B cell (primary cell): ENCODE data around the gene CCDC136. TPM values are rescaled to one million over a fixed set of nuclear protein-coding genes. Genes with fewer than 3 reads are reported as not detected.

ENCODE experiments used
- ATAC-seq: fragments of 200-7000 bp; cut with Tn5 transposase; one replicate; pipeline ENCODE4 v1.10.0; 2021; ENCODE audit warnings: low read depth, mild to moderate bottlenecking, moderate number of reproducible peaks, moderate library complexity
- CTCF ChIA-PET: fragments of 350-600 bp; sonication (Branson Sonifier 250); formaldehyde crosslinking; loops from one replicate; lab custom pipeline; 2021; ENCODE audit warnings: antibody characterized with exemption, inconsistent platforms; lab: Charles Lee
- POLR2A ChIA-PET: fragments of 350-600 bp; sonication (Branson Sonifier 250); formaldehyde crosslinking; loops from one replicate; lab custom pipeline; 2021; ENCODE audit warnings: antibody characterized with exemption; lab: Charles Lee
- DNase-seq: peaks from one replicate; pipeline ENCODE4 v3.0.0; 2013
- H2AFZ ChIP-seq: 2 replicates; pipeline ENCODE4 v1.6.1; 2012; ENCODE audit warnings: mild to moderate bottlenecking, low read depth, low read length; ENCODE audit not compliant: insufficient read depth, poor library complexity, severe bottlenecking
- H3K27ac ChIP-seq, 2 donors: 1 replicate in 1 of 2; 2 replicates in 1 of 2; pipeline ENCODE4 v1.5.1; 2012 to 2013; ENCODE audit warnings: low read length in 2 of 2, mild to moderate bottlenecking in 2 of 2, moderate library complexity in 1 of 2
- H3K27me3 ChIP-seq, 4 experiments: fragments of 200-600 bp in 1 of 4; sonication (generic) in 1 of 4; replicated peaks in 1 of 4; 1 replicate in 2 of 4; 2 replicates in 2 of 4; pipeline versions ENCODE4 v1.6.1 to v1.7.0; 2013 to 2016; ENCODE audit warnings: low read length in 3 of 4, mild to moderate bottlenecking in 2 of 4, mixed read lengths in 1 of 4, moderate library complexity in 1 of 4; ENCODE audit not compliant: insufficient read depth in 4 of 4, control insufficient read depth in 3 of 4; ENCODE audit errors: control extremely low read depth in 1 of 4
- H3K36me3 ChIP-seq, 2 experiments: replicated peaks in 1 of 2; 1 replicate in 1 of 2; 2 replicates in 1 of 2; pipeline versions ENCODE4 v1.6.1 to v1.7.1; 2013; ENCODE audit warnings: low read length in 1 of 2; ENCODE audit not compliant: insufficient read depth in 2 of 2, control insufficient read depth in 1 of 2; ENCODE audit errors: control extremely low read depth in 1 of 2, extremely low read depth in 1 of 2
- H3K4me1 ChIP-seq, 2 donors: fragments of 200-600 bp in 1 of 2; sonication (generic) in 1 of 2; 1 replicate in 1 of 2; 2 replicates in 1 of 2; pipeline versions ENCODE4 v1.5.1 to v1.6.1; 2013 to 2017; ENCODE audit warnings: low read length in 2 of 2; ENCODE audit not compliant: control insufficient read depth in 2 of 2, insufficient read depth in 2 of 2
- H3K4me2 ChIP-seq: replicated peaks from 2 replicates; pipeline ENCODE3; 2012; ENCODE audit warnings: mild to moderate bottlenecking, low read depth, low read length; ENCODE audit not compliant: poor library complexity, severe bottlenecking
- H3K4me3 ChIP-seq, 5 experiments: fragments of 200-600 bp in 1 of 5; sonication (generic) in 1 of 5; 1 replicate in 3 of 5; 2 replicates in 2 of 5; pipeline versions ENCODE4 v1.5.1 to v1.7.0; 2011 to 2016; ENCODE audit warnings: low read length in 4 of 5, mild to moderate bottlenecking in 4 of 5, low read depth in 2 of 5, control low read depth in 1 of 5, moderate library complexity in 1 of 5; ENCODE audit not compliant: insufficient read depth in 1 of 5; ENCODE audit errors: control extremely low read depth in 1 of 5, extremely low read depth in 1 of 5
- H3K79me2 ChIP-seq: fragments of 200-600 bp; sonication (generic); one replicate; pipeline ENCODE4 v1.6.0; 2016; ENCODE audit warnings: low read length; ENCODE audit not compliant: control insufficient read depth, insufficient read depth
- H3K9ac ChIP-seq: fragments of 200-600 bp; sonication (generic); 2 replicates; pipeline ENCODE4 v1.6.1; 2017; ENCODE audit warnings: mild to moderate bottlenecking, low read length, moderate library complexity
- H3K9me3 ChIP-seq, 3 donors: one replicate each; pipeline versions ENCODE4 v1.6.1 to v1.7.1; 2013; ENCODE audit warnings: low read length in 2 of 3; ENCODE audit not compliant: control insufficient read depth in 2 of 3, insufficient read depth in 1 of 3; ENCODE audit errors: control extremely low read depth in 1 of 3
- H4K20me1 ChIP-seq: 2 replicates; pipeline ENCODE4 v1.6.0; 2012; ENCODE audit warnings: mild to moderate bottlenecking, low read length; ENCODE audit not compliant: insufficient read depth, control insufficient read depth, poor library complexity, severe bottlenecking
- H3K27ac Mint-ChIP-seq: one replicate; pipeline ENCODE4 v1.8.0; 2021; ENCODE audit warnings: mixed read lengths
- H3K27me3 Mint-ChIP-seq: one replicate; pipeline ENCODE4 v1.8.0; 2021; ENCODE audit warnings: mixed read lengths
- H3K4me1 Mint-ChIP-seq: one replicate; pipeline ENCODE4 v1.8.0; 2021; ENCODE audit warnings: mixed read lengths
- H3K4me3 Mint-ChIP-seq: one replicate; pipeline ENCODE4 v1.8.0; 2021; ENCODE audit warnings: mixed read lengths
- H3K9me3 Mint-ChIP-seq: one replicate; pipeline ENCODE4 v1.8.0; 2022; ENCODE audit warnings: mixed read lengths; ENCODE audit not compliant: insufficient read depth
- EZH2 ChIP-seq: IDR thresholded peaks from 2 replicates; pipeline ENCODE4 v1.6.1; 2012; ENCODE audit warnings: borderline replicate concordance, low read depth, mild to moderate bottlenecking, moderate library complexity, low read length; ENCODE audit not compliant: insufficient read depth, poor library complexity, severe bottlenecking
- WGBS: methylation state at CpG from one replicate; pipeline ENCODE4 v1.1.5; 2013; ENCODE audit warnings: missing lambda C conversion rate; ENCODE audit not compliant: insufficient coverage; 5-methylcytosine and 5-hydroxymethylcytosine counted together
- intact Hi-C: fragments of 100-400 bp; cut with micrococcal nuclease; formaldehyde crosslinking; loops from one replicate; pipeline ENCODE4 v1.10.0; 2022
- polyA plus RNA-seq: library from polyadenylated mRNA; depleted of rRNA; stranded (reverse); fragments of >200 nt; gene quantifications from 2 replicates; pipeline ENCODE4 v1.2.3, GENCODE V29; 2012
- total RNA-seq, 2 donors: library from RNA; stranded (reverse); fragments of 120-200 nt in 1 of 2; gene quantifications; 1 replicate in 1 of 2; 2 replicates in 1 of 2; pipeline versions ENCODE4 v1.2.3 to v1.2.4, GENCODE V29; 2013 to 2022
- TF ChIP-seq, protein P1 (sequence below): fragments of 200-600 bp; IDR thresholded peaks from one replicate; pipeline ENCODE4 v1.8.0; 2022; ENCODE audit warnings: antibody characterized with exemption, mild to moderate bottlenecking

The CCDC136 gene
- total and polyA plus RNA-seq, 2 donors (not counting 1 experiment from before 2014, with no cell fraction given), result 2.2 to 13.9 TPM

DNA sequence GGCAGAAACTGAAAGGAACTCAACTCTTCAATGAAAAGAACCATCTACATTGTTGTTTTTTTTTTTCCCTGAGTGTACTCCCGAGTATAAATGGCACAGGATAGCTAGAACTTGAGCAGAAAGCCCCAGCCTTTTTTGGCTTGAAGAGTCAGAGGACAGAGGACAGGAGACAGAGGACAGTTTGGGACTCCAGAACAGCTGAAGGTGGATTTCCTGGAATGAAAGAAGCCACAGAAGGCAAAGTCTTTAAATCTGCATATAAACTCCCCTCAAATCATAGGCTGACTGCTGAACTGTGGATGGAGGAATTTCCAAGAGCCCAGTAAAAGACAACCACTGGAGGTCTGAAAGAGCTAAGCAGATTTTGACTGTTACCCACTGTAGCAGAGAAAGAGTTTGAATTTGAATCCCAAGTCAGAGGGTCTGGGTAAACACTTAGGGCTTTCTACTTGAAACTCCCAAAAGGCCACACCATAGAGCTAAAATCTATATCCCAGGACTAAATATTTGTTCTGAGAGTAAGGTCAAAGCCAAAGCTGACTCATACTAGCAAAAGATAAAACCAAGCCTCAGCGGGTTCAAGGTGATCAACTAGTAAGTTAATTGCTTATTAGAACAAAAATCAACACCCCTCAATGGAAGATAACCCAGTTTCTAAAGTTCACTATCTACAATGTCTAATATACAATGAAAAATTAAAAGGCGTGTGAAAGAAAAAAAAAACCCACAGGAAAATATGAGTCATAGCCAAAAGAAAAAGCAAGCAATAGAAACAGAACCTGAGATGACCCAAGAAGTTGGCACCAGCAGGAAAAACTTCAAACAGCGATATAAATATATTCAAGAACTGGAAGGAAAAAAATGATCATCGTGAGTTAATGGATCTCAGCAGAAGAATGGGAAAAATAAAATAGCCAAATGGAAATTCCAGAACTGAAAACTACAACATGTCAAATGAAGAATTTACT, 14.3 kb upstream of the CCDC136 start:
- DNase-seq, result no peak
- Mint-ChIP-seq H3K9me3 (peaks cover 7% of the 10 kb centered on the region), H3K27me3 (peaks cover 7% of the 10 kb centered on the region), H3K4me1 (no peaks in the 10 kb centered on the region), H3K27ac (no peak overlapping the region), H3K4me3 (no peak overlapping the region)
- intact Hi-C loops, result no loop called here
- Histone ChIP-seq H3K27ac (no peak overlapping the region), H3K36me3 (peaks cover 0 to 7% of the 10 kb centered on the region in 2 experiments), H3K4me3 (no peak overlapping the region), H3K9me3 (peaks cover 2 to 7% (median 3%) of the 10 kb centered on the region in 3 donors), H3K4me1 (no peaks in the 10 kb centered on the region), H3K79me2 (no peaks in the 10 kb centered on the region), H4K20me1 (no peaks in the 10 kb centered on the region), H3K4me2 (no peak overlapping the region), H3K9ac (no peak overlapping the region), H3K27me3 (peaks cover 0 to 7% (median 2%) of the 10 kb centered on the region in 4 experiments), H2AFZ (no peak overlapping the region)
- no peak for TF ChIP-seq EZH2
- TF ChIP-seq, protein P1, sequence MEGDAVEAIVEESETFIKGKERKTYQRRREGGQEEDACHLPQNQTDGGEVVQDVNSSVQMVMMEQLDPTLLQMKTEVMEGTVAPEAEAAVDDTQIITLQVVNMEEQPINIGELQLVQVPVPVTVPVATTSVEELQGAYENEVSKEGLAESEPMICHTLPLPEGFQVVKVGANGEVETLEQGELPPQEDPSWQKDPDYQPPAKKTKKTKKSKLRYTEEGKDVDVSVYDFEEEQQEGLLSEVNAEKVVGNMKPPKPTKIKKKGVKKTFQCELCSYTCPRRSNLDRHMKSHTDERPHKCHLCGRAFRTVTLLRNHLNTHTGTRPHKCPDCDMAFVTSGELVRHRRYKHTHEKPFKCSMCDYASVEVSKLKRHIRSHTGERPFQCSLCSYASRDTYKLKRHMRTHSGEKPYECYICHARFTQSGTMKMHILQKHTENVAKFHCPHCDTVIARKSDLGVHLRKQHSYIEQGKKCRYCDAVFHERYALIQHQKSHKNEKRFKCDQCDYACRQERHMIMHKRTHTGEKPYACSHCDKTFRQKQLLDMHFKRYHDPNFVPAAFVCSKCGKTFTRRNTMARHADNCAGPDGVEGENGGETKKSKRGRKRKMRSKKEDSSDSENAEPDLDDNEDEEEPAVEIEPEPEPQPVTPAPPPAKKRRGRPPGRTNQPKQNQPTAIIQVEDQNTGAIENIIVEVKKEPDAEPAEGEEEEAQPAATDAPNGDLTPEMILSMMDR, result no peak
- ChIA-PET POLR2A (no interaction called here), CTCF (no interaction called here)
- WGBS, result 100% methylated on average over 1 of the region's 5 CpGs
- no peak for ATAC-seq

DNA sequence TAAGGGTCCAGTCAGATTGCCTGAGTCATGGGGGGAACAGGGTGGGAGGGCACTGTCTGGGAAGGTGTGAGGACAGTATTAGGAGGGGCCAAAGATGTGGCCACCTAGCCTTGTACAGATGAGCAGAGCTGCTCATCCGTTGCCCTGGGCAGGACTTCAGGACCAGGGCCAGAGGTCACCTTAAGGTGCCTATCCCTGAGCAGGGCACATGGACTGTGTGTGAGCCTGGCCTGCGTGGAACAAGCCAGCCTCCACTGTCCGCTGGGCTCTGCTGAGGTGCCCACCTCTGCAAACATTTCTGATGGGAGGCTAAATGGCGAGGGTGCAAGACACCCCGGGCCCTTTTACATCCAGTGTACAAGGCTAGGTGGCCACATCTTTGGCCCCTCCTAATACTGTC, 12.8 kb upstream of the CCDC136 start:
- H3K27ac ChIP-seq, result no peak overlapping the region
- no peaks in the 10 kb centered on the region for H3K79me2 ChIP-seq
- H3K4me2 ChIP-seq, result no peak overlapping the region
- H2AFZ ChIP-seq, result no peak overlapping the region
- Mint-ChIP-seq H3K4me1 (no peaks in the 10 kb centered on the region), H3K27me3 (peaks cover 7% of the 10 kb centered on the region), H3K27ac (no peak overlapping the region), H3K4me3 (no peak overlapping the region), H3K9me3 (peaks cover 7% of the 10 kb centered on the region)
- no peak for TF ChIP-seq EZH2
- TF ChIP-seq, protein P1, result no peak
- no peak for DNase-seq
- CTCF ChIA-PET, result no interaction called here
- no peaks in the 10 kb centered on the region for H3K4me1 ChIP-seq
- ATAC-seq, result no peak
- H3K36me3 ChIP-seq, result no peaks in the 10 kb centered on the region
- no peaks in the 10 kb centered on the region for H4K20me1 ChIP-seq
- intact Hi-C loops, result no loop called here
- H3K9ac ChIP-seq, result no peak overlapping the region
- no peak overlapping the region for H3K4me3 ChIP-seq
- 100% methylated on average over 3 of the region's 5 CpGs for WGBS
- peaks cover 2 to 7% (median 3%) of the 10 kb centered on the region in 3 donors for H3K9me3 ChIP-seq
- peaks cover 0 to 7% (median 2%) of the 10 kb centered on the region in 4 experiments for H3K27me3 ChIP-seq
- POLR2A ChIA-PET, result no interaction called here
